HepG2 (cell line): ENCODE data around the gene INTS14.

Experiments
- ARNT ChIP-seq: fragments of 450-650 bp; IDR thresholded peaks from 2 replicates; pipeline ENCODE4 v1.6.1; 2017
- EP300 ChIP-seq, 3 experiments: sonication (generic) in 1 of 3; formaldehyde crosslinking in 1 of 3; IDR thresholded peaks; 2 replicates each; pipeline versions ENCODE4 v1.5.1 to v1.6.1; 2011 to 2020; ENCODE audit warnings: low read depth in 2 of 3, low read length in 2 of 3, borderline replicate concordance in 1 of 3, improper control_type of control experiment in 1 of 3, mild to moderate bottlenecking in 1 of 3, missing genetic modification reagents in 1 of 3, moderate library complexity in 1 of 3
- GZF1 ChIP-seq: sonication (generic); formaldehyde crosslinking; IDR thresholded peaks from 2 replicates; pipeline ENCODE4 v1.5.1; 2020; ENCODE audit warnings: mild to moderate bottlenecking, missing genetic modification reagents
- HNRNPH1 ChIP-seq: fragments of 200-400 bp; formaldehyde crosslinking; optimal IDR thresholded peaks from 2 replicates; pipeline ENCODE3; 2017; ENCODE audit warnings: mild to moderate bottlenecking, low read depth, low read length
- IRF2 ChIP-seq: IDR thresholded peaks from 2 replicates; pipeline ENCODE4 v1.6.1; 2018; ENCODE audit warnings: missing genetic modification reagents, missing compliant biosample characterization
- MEIS2 ChIP-seq: sonication (generic); formaldehyde crosslinking; IDR thresholded peaks from 2 replicates; pipeline ENCODE4 v1.9.0; 2021; ENCODE audit warnings: mild to moderate bottlenecking, missing genetic modification reagents
- ZC3H13 ChIP-seq: sonication (generic); formaldehyde crosslinking; IDR thresholded peaks from 2 replicates; pipeline ENCODE4 v1.8.1; 2023; ENCODE audit warnings: mild to moderate bottlenecking, missing genetic modification reagents, moderate library complexity
- ZFP1 ChIP-seq: IDR thresholded peaks from 2 replicates; pipeline ENCODE4 v1.6.1; 2016
- TF ChIP-seq, protein P1 (sequence below): sonication (generic); formaldehyde crosslinking; IDR thresholded peaks from 2 replicates; pipeline ENCODE4 v1.9.0; 2022; ENCODE audit warnings: missing genetic modification reagents, mild to moderate bottlenecking, borderline replicate concordance
- TF ChIP-seq, protein P2 (sequence below): sonication (generic); formaldehyde crosslinking; IDR thresholded peaks from 2 replicates; pipeline ENCODE4 v1.5.0; 2020; ENCODE audit warnings: mild to moderate bottlenecking, missing genetic modification reagents, moderate library complexity
- TF ChIP-seq, protein P3 (sequence below): IDR thresholded peaks from 2 replicates; pipeline ENCODE4 v1.6.1; 2012; ENCODE audit warnings: inconsistent platforms

DNA sequence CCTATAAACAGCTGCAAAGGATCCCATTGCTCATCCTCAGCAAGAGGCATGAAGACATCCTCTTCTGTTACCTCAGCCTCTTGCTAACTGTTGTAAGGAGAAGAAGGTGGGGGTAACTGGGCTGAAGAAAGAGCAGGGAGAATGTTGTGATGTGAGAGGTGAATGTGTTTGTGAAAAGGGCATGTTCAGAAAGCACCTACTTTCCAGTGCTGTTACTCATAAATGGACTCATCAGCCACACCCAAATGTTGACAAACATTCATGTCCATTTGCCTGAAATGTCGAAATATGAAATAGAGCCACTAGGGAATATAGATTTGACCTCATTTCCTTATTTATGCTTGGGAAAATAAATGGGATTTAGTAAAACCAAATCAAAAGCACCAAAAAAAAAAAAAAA is 23.4 kb upstream of the INTS14 start:
- TF ChIP-seq HNRNPH1 (no peak), ZC3H13 (no peak), MEIS2 (CRISPR knock-in tag) (no peak), EP300 (IDR thresholded peaks at IDR 0.05; ENCODE audit: low read depth in 2 of 2, low read length in 2 of 2) (no peak), EP300 (CRISPR knock-in tag; IDR thresholded peaks at IDR 0.05; ENCODE audit: borderline replicate concordance) (no peak), ZFP1 (no peak), IRF2 (CRISPR knock-in tag) (no peak), ARNT (no peak), GZF1 (no peak)
- TF ChIP-seq, protein P1, sequence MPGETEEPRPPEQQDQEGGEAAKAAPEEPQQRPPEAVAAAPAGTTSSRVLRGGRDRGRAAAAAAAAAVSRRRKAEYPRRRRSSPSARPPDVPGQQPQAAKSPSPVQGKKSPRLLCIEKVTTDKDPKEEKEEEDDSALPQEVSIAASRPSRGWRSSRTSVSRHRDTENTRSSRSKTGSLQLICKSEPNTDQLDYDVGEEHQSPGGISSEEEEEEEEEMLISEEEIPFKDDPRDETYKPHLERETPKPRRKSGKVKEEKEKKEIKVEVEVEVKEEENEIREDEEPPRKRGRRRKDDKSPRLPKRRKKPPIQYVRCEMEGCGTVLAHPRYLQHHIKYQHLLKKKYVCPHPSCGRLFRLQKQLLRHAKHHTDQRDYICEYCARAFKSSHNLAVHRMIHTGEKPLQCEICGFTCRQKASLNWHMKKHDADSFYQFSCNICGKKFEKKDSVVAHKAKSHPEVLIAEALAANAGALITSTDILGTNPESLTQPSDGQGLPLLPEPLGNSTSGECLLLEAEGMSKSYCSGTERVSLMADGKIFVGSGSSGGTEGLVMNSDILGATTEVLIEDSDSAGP (CRISPR knock-in tag), result no peak
- TF ChIP-seq, protein P2, sequence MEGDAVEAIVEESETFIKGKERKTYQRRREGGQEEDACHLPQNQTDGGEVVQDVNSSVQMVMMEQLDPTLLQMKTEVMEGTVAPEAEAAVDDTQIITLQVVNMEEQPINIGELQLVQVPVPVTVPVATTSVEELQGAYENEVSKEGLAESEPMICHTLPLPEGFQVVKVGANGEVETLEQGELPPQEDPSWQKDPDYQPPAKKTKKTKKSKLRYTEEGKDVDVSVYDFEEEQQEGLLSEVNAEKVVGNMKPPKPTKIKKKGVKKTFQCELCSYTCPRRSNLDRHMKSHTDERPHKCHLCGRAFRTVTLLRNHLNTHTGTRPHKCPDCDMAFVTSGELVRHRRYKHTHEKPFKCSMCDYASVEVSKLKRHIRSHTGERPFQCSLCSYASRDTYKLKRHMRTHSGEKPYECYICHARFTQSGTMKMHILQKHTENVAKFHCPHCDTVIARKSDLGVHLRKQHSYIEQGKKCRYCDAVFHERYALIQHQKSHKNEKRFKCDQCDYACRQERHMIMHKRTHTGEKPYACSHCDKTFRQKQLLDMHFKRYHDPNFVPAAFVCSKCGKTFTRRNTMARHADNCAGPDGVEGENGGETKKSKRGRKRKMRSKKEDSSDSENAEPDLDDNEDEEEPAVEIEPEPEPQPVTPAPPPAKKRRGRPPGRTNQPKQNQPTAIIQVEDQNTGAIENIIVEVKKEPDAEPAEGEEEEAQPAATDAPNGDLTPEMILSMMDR (CRISPR knock-in tag), result no peak
- TF ChIP-seq, protein P3, sequence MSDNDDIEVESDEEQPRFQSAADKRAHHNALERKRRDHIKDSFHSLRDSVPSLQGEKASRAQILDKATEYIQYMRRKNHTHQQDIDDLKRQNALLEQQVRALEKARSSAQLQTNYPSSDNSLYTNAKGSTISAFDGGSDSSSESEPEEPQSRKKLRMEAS, result no peak
